OCI-LY7 (cell line): ENCODE measurements around the gene IZUMO4. TPM values are rescaled to one million over a fixed set of nuclear protein-coding genes. Genes with fewer than 3 reads are reported as not detected.

Source experiments
- BruUV-seq: library from RNA; stranded (reverse); fragments of 400-500 nt; replicated peaks from 2 replicates; lab custom pipeline; 2021; lab: Mats Ljungman, UMichigan
- CTCF ChIA-PET: fragments of 300-600 bp; sonication (Branson Sonifier 250); formaldehyde crosslinking; loops from one replicate; lab custom pipeline; 2022; ENCODE audit warnings: antibody characterized with exemption; ENCODE audit not compliant: unreplicated experiment; lab: Charles Lee
- POLR2A ChIA-PET: fragments of 300-600 bp; sonication (Branson Sonifier 250); formaldehyde crosslinking; loops from one replicate; lab custom pipeline; 2022; ENCODE audit warnings: antibody characterized with exemption; lab: Charles Lee
- DNase-seq: peaks from one replicate; pipeline ENCODE4 v3.0.0-alpha.2; 2015; ENCODE audit warnings: low spot score
- H2AFZ ChIP-seq: fragments of 200-600 bp; sonication (generic), shearing (Covaris generic); 2 replicates; pipeline ENCODE4 v1.6.1; 2014; ENCODE audit warnings: mild to moderate bottlenecking, antibody characterized with exemption, low read length, moderate library complexity
- H3K27ac ChIP-seq: fragments of 200-600 bp; sonication (generic); 2 replicates; pipeline ENCODE4 v1.5.1; 2014; ENCODE audit warnings: mixed run types, low read depth, mild to moderate bottlenecking, moderate library complexity, low read length, inconsistent platforms; ENCODE audit not compliant: poor library complexity, severe bottlenecking
- H3K36me3 ChIP-seq: fragments of 200-600 bp; sonication (generic); 2 replicates; pipeline ENCODE4 v1.6.1; 2014; ENCODE audit warnings: mild to moderate bottlenecking, antibody characterized with exemption, low read length, moderate library complexity, mixed read lengths; ENCODE audit not compliant: insufficient read depth
- H3K4me1 ChIP-seq: fragments of 200-600 bp; sonication (generic); 2 replicates; pipeline ENCODE4 v1.5.1; 2014; ENCODE audit warnings: mild to moderate bottlenecking, low read length; ENCODE audit not compliant: insufficient read depth, poor library complexity, severe bottlenecking
- H3K4me2 ChIP-seq: fragments of 200-600 bp; sonication (generic); 2 replicates; pipeline ENCODE4 v1.6.1; 2014; ENCODE audit warnings: mild to moderate bottlenecking, low read length
- H3K4me3 ChIP-seq: fragments of 200-600 bp; sonication (generic); 2 replicates; pipeline ENCODE4 v1.5.1; 2014; ENCODE audit warnings: mild to moderate bottlenecking, low read depth, low read length; ENCODE audit not compliant: poor library complexity, severe bottlenecking
- H3K79me2 ChIP-seq: fragments of 200-600 bp; sonication (generic); 2 replicates; pipeline ENCODE4 v1.6.1; 2016; ENCODE audit warnings: low read depth, mild to moderate bottlenecking, low read length, moderate library complexity, mixed read lengths; ENCODE audit not compliant: insufficient read depth
- H3K9me2 ChIP-seq: fragments of 200-600 bp; sonication (generic); 2 replicates; pipeline ENCODE4 v1.6.1; 2016; ENCODE audit warnings: mild to moderate bottlenecking, low read length, mixed read lengths; ENCODE audit not compliant: insufficient read depth
- H3K9me3 ChIP-seq: fragments of 200-600 bp; sonication (generic); 2 replicates; pipeline ENCODE4 v1.6.1; 2014; ENCODE audit warnings: mild to moderate bottlenecking, mixed run types, low read length, mixed read lengths
- H4K20me1 ChIP-seq: fragments of 200-600 bp; sonication (generic); 2 replicates; pipeline ENCODE4 v1.6.1; 2014; ENCODE audit warnings: mild to moderate bottlenecking, antibody characterized with exemption, low read length, moderate library complexity, mixed read lengths; ENCODE audit not compliant: insufficient read depth
- EZH2phosphoT487 ChIP-seq: fragments of 200-600 bp; sonication (generic); IDR thresholded peaks from 2 replicates; pipeline ENCODE4 v1.6.1; 2018; ENCODE audit warnings: low read depth, borderline replicate concordance, mild to moderate bottlenecking, mixed run types, antibody characterized with exemption, low read length, moderate library complexity, mixed read lengths
- intact Hi-C: fragments of 100-400 bp; cut with micrococcal nuclease; formaldehyde crosslinking; loops from one replicate; pipeline ENCODE4 v1.10.0; 2022; ENCODE audit not compliant: unreplicated experiment
- total RNA-seq, 2 experiments: library from RNA; depleted of rRNA in 1 of 2; stranded (reverse); fragments of >200 nt in 1 of 2; shearing (Covaris generic) in 1 of 2; gene quantifications; 2 replicates each; pipeline ENCODE4 v1.2.3, GENCODE V29; 2014 to 2022
- TF ChIP-seq, protein P1 (sequence below): fragments of 200-600 bp; sonication (generic); conservative IDR thresholded peaks from 2 replicates; pipeline ENCODE4 v1.5.1; 2014; ENCODE audit warnings: mild to moderate bottlenecking, antibody characterized with exemption, low read length, moderate library complexity, mixed read lengths

The IZUMO4 gene
- total RNA-seq, 2 experiments from 2014 or later: 7.3 to 12.9 TPM

DNA sequence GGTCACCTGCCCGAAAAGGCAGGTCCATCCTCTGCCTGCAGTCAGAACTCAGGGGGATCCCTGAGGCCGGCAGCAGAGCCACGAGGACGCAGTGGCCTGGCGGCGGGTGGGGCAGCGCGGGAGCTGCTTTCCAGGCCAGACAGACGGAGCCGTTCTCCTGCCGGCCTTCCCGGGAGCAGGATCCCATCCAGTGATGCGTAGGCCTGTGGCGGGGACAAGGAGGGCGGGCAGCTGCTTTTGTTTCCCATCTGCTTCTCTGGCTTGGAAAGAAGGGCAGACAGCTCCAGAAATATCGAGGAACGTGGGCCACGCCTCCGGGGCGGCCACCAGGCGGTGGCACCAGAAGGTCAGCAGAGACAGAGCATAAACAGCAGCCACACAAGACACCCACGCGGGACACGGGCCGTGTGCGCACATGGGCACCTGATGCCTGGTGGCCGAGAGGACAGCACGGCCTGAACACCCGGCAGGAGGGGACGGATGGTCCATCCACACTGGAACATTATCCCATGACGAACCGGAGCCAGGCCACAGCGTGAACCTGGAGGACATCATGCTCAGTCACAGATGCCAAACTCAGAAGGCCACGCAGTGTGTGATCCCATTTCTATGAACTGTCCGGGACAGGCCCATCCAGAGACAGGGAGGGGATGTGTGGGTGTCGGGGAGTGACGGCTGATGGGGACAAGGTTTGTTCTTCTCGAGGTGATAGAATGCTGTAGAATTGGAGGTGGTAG, 31.8 kb upstream of the IZUMO4 start:
- BruUV-seq: no TSS peak

DNA sequence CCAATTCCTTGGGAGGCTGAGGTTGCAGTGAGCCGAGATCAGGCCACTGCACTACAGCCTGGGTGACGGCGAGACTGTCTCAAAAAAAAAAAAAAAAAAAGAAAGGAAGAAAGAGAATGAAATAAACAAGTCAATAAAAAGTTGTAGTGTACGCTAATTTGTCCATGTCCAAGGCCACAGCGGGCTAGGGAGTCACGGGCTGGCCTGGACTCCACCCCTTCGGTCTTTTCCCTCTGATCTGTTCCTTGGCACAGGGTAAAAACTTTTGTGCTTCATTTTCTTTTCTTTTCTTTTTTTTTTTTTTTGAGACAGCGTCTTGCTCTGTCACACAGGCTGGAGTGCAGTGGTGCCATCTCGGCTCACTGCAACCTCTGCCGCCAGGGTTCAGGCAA, 26.3 kb upstream of the IZUMO4 start:
- Histone ChIP-seq H3K36me3 (peaks cover 67% of the 10 kb centered on the region), H3K79me2 (peaks cover 8% of the 10 kb centered on the region; the same call in 1 of the 2 replicates), H3K27ac (no peak overlapping the region), H3K9me3 (no peaks in the 10 kb centered on the region), H3K4me3 (no peak overlapping the region), H4K20me1 (no peaks in the 10 kb centered on the region), H3K9me2 (no peaks in the 10 kb centered on the region), H2AFZ (no peak overlapping the region), H3K4me2 (no peak overlapping the region), H3K4me1 (peaks cover 36% of the 10 kb centered on the region)
- DNase-seq: no peak
- intact Hi-C loops: no loop called here
- CTCF ChIA-PET: no interaction called here
- TF ChIP-seq, protein P1, sequence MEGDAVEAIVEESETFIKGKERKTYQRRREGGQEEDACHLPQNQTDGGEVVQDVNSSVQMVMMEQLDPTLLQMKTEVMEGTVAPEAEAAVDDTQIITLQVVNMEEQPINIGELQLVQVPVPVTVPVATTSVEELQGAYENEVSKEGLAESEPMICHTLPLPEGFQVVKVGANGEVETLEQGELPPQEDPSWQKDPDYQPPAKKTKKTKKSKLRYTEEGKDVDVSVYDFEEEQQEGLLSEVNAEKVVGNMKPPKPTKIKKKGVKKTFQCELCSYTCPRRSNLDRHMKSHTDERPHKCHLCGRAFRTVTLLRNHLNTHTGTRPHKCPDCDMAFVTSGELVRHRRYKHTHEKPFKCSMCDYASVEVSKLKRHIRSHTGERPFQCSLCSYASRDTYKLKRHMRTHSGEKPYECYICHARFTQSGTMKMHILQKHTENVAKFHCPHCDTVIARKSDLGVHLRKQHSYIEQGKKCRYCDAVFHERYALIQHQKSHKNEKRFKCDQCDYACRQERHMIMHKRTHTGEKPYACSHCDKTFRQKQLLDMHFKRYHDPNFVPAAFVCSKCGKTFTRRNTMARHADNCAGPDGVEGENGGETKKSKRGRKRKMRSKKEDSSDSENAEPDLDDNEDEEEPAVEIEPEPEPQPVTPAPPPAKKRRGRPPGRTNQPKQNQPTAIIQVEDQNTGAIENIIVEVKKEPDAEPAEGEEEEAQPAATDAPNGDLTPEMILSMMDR: no peak
- TF ChIP-seq EZH2phosphoT487: no peak
- POLR2A ChIA-PET: interaction anchor here (1.0 kb wide), 1 partner anchor 18 kb away, joined by 3 read pairs; no protein-coding TSS in a partner anchor
- BruUV-seq: no TSS peak

More for the DNA sequence above, 31.8 kb upstream of the IZUMO4 start:
- Histone ChIP-seq H3K27ac (no peak overlapping the region), H3K9me2 (no peaks in the 10 kb centered on the region), H3K4me1 (peaks cover 54% of the 10 kb centered on the region), H3K4me3 (no peak overlapping the region), H2AFZ (no peak overlapping the region; the same call in 1 of the 2 replicates), H3K79me2 (no peaks in the 10 kb centered on the region; the same call in 1 of the 2 replicates), H3K9me3 (no peaks in the 10 kb centered on the region), H4K20me1 (no peaks in the 10 kb centered on the region), H3K4me2 (no peak overlapping the region), H3K36me3 (peaks cover 16% of the 10 kb centered on the region)
- DNase-seq: no peak
- intact Hi-C loops: no loop called here
- POLR2A ChIA-PET: no interaction called here
- TF ChIP-seq, protein P1: no peak
- CTCF ChIA-PET: no interaction called here
